Skin epidermis (tissue), 12 donors: Measurements from ENCODE around the gene CCDC187.

Experiments used
- H3K27ac ChIP-seq, 21 experiments: fragments of 200-600 bp; sonication (generic) in 11 of 21; one replicate each; pipeline ENCODE4 v1.5.0; 2020; ENCODE audit warnings: mild to moderate bottlenecking in 3 of 21, inconsistent platforms in 2 of 21, moderate library complexity in 2 of 21
- H3K4me3 ChIP-seq, 7 experiments: fragments of 200-600 bp; sonication (generic) in 2 of 7; one replicate each; pipeline ENCODE4 v1.5.0; 2020; ENCODE audit warnings: inconsistent platforms in 2 of 7, mild to moderate bottlenecking in 2 of 7, moderate library complexity in 1 of 7

CCDC187 gene

GRCh38 chr9:136261686-136262430 is 42.0 kb downstream of the CCDC187 start:
- Histone ChIP-seq H3K27ac (no peak overlapping the region), H3K4me3 (no peak overlapping the region)

- Histone ChIP-seq H3K27ac (no peak overlapping the region), H3K4me3 (no peak overlapping the region)
These were observed 42.9 kb downstream of the CCDC187 start for GRCh38 chr9:136260936-136261472.

GRCh38 chr9:136260521-136260920 is 43.4 kb downstream of the CCDC187 start:
- Histone ChIP-seq H3K4me3 (no peak overlapping the region), H3K27ac (no peak overlapping the region)

GRCh38 chr9:136259836-136260235 is 44.1 kb downstream of the CCDC187 start:
- Histone ChIP-seq H3K4me3 (no peak overlapping the region), H3K27ac (no peak overlapping the region)

- Histone ChIP-seq H3K27ac (no peak overlapping the region), H3K4me3 (no peak overlapping the region)
These were observed 44.4 kb downstream of the CCDC187 start for GRCh38 chr9:136259517-136259813.

GRCh38 chr9:136258786-136259516 is 44.9 kb downstream of the CCDC187 start:
- Histone ChIP-seq H3K4me3 (no peak overlapping the region), H3K27ac (no peak overlapping the region)

GRCh38 chr9:136258299-136258625 is 45.6 kb downstream of the CCDC187 start:
- no peak overlapping the region for H3K4me3 ChIP-seq
- no peak overlapping the region for H3K27ac ChIP-seq

- Histone ChIP-seq H3K4me3 (no peak overlapping the region), H3K27ac (no peak overlapping the region)
These were observed 46.3 kb downstream of the CCDC187 start for GRCh38 chr9:136257381-136258298.

- Histone ChIP-seq H3K4me3 (no peak overlapping the region), H3K27ac (no peak overlapping the region)
These were observed 47.7 kb downstream of the CCDC187 start for GRCh38 chr9:136255896-136256890.

GRCh38 chr9:136255166-136255538 is 48.7 kb downstream of the CCDC187 start:
- Histone ChIP-seq H3K27ac (no peak overlapping the region), H3K4me3 (no peak overlapping the region)

GRCh38 chr9:136254381-136255165 is 49.3 kb downstream of the CCDC187 start:
- Histone ChIP-seq H3K4me3 (no peak overlapping the region), H3K27ac (no peak overlapping the region)

GRCh38 chr9:136253246-136254130 is 50.4 kb downstream of the CCDC187 start:
- Histone ChIP-seq H3K27ac (no peak overlapping the region), H3K4me3 (no peak overlapping the region)

- no peak overlapping the region for H3K4me3 ChIP-seq
- H3K27ac ChIP-seq, result no peak overlapping the region
These were observed 51.0 kb downstream of the CCDC187 start for GRCh38 chr9:136252846-136253245.

- no peak overlapping the region for H3K27ac ChIP-seq
- H3K4me3 ChIP-seq, result no peak overlapping the region
These were observed 51.6 kb downstream of the CCDC187 start for GRCh38 chr9:136252281-136252680.

GRCh38 chr9:136251264-136252115 is 52.4 kb downstream of the CCDC187 start:
- Histone ChIP-seq H3K4me3 (no peak overlapping the region), H3K27ac (no peak overlapping the region)

- Histone ChIP-seq H3K4me3 (no peak overlapping the region), H3K27ac (no peak overlapping the region)
These were observed 53.2 kb downstream of the CCDC187 start for GRCh38 chr9:136250676-136251075.
